Hepatic stellate cell (primary cell): ENCODE measurements around the gene CBX4.
A peak's percentile ranks its signal among the peaks of the same experiment; 100 is the strongest.

ENCODE experiments used
- DNase-seq: peaks from one replicate; pipeline ENCODE4 v3.0.0; 2011; ENCODE audit warnings: low spot score

Gene CBX4

GRCh38 chr17:79841369-79842135 is 2.3 kb upstream of the CBX4 start:
- DNase-seq: no peak

DNA sequence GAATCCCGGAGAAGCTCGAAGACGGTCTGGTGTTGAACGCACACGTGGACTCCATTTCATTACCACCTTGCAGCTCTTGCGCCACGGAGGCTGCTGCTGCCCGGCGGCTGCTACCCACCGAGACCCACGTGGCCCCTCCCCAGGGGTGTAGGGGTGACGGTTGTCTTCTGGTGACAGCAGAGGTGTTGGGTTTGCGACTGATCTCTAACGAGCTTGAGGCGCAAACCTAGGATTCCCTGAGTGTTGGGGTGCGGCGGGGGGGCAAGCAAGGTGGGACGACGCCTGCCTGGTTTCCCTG is 1.7 kb upstream of the CBX4 start:
- DNase-seq: no peak

GRCh38 chr17:79840269-79840988 is 1.2 kb upstream of the CBX4 start:
- no peak for DNase-seq

DNA sequence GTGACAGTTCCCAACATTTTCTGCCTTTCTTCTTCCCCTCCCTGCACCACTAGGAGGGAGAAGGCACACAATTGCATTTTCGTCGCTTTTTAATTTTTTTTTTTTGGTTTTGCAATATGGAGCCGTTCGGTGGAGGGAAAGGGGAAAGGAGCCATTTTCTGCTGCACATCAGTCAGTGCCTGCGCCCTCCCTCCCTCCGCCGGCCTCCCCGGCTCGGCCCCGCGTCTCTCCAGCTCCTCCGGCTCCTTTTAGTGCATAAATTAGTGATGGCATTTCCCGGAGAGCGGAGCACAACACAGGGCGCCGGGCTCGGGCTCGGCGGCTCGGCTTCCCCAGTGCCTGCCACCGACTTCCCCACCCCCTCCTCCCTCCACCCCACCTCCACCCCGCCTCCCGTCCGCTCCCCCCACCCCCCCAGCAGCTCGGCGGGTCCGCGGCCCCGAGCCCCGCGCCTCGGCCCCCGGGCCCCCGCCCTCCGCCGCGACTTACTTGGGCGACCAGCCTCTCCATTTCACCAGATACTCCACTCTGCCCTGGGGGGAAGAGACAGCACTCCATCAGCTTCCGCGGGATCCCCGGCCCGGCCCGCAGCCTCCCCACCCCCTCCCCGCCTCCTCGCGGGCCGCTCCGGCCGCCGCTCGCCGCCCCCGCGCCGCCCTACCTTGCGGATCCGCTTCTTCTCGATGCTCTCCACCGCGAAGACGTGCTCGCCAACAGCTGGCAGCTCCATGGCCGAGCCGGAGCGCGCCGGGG is 542 bp downstream of the CBX4 start:
- DNase-seq: peak; percentile 65

DNA sequence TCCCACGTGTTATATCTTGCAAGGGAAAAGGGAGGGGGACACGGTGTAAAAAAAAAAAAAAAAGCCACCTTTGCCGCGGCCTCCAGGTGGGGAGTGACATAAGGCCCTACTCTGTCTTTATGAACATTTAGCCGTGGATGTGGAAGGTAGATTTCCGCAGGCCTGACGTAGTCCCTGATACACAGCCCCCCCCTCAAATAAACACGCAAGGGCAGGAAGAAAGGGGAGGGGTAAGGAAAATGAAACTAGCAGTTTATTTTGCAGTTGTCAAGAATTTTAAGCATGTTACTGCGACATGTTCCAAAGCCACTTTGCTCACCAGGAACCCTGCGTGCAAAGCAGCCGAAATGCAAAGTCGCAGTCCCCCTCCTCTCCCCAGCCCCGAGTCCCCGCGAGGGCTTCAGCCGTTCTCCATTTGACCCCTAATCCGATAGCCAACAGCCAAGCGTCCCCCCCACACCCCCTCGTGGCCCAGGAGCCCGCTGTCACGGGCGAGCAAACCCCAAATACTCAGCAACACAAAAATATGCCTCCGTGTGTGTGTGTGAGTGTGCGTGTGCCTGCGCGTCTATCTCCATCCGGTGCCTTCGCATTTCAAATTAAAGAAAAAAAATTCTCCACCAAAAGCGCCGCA is 1.2 kb downstream of the CBX4 start:
- DNase-seq: no peak

- DNase-seq: no peak
Observed at GRCh38 chr17:79836972-79837887, 2.0 kb downstream of the CBX4 start.

DNA sequence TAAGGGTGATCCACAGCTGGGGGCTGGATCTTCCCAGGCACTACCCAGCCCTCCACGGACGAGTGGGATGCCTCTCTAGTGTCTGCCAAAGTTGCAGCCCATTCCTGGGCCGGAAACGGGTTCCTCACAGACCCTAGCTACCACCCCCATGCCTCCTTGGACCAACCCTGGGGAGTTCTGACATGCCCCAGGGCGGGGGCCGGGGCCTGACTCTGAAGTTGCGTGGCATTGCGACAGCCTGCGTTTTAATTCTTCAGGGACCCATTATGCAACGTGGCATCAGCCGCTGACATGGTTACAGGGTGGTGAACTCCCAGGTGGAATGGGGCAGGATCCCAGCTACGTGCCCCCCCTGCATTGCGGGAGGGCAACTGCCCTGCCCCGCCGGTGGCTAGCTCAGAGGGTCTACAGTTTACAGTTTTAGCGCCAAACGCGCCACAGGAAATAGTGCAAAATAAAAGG is 2.7 kb downstream of the CBX4 start:
- DNase-seq: no peak

GRCh38 chr17:79835953-79836509 is 3.2 kb downstream of the CBX4 start:
- no peak for DNase-seq

DNA sequence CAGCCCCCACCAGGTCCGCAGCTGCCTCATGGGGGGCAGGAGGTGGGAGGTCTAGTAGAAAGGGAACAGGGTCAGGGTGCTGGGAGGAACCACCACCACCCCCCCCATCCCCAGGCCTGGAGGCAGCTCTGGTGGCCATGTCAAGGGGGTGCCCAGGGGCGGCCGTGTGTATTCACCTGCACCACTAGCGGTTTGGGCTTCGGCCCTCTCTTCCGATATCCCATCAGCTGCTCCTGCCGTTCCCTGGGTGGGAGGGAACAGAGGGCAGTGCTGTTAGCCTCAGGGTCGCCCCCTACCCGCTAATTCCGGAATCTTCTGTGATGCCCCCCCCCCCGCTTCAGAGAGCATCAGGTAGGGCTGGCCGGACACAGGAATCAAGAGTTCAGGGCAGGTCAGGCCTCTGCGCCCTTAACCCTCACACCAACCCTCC is 3.8 kb downstream of the CBX4 start:
- no peak for DNase-seq

DNA sequence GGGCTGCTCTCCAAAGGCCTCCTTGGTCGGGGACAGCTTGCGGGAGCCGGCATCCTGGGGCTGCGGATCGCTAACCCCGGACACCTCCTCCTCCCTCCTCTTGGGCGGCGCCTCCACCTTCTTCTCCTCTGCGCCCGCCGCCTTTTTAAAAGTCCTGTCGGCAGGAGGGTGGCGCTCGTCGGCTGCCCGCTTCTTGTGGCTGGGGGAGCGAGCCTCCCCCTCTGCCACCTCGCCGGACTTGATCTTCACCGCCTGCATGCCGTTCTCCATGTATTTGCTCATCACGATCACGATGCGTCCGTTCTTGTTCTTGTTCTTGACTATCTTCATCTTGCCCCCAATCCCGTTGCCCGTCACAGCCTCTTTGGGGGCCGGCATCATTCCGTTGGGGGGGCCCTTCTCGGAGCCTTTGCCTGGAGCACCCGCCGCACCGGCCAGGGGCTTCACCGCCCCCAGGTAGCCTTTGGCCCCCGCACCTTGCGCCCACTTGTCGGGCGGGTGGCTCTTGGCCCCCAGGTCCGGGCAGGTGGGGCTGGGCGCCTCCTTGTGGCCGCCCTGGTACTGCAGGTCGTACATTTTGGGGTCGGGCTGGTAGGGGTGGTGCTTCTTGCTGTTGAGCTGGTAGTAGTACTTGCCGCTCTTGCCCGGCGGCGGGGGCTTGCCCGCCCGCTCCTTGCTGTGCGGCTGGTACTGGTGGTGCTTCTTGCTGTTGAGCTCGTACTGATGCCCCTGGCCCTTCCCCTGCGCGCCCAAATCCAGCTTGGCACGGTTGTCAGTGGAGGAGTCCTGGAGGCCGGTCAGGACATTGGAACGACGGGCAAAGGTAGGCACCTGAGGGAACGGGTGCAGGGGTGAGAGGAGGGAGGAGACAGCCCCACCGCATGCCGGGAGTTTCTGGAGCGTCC is 4.4 kb downstream of the CBX4 start:
- DNase-seq: no peak

DNA sequence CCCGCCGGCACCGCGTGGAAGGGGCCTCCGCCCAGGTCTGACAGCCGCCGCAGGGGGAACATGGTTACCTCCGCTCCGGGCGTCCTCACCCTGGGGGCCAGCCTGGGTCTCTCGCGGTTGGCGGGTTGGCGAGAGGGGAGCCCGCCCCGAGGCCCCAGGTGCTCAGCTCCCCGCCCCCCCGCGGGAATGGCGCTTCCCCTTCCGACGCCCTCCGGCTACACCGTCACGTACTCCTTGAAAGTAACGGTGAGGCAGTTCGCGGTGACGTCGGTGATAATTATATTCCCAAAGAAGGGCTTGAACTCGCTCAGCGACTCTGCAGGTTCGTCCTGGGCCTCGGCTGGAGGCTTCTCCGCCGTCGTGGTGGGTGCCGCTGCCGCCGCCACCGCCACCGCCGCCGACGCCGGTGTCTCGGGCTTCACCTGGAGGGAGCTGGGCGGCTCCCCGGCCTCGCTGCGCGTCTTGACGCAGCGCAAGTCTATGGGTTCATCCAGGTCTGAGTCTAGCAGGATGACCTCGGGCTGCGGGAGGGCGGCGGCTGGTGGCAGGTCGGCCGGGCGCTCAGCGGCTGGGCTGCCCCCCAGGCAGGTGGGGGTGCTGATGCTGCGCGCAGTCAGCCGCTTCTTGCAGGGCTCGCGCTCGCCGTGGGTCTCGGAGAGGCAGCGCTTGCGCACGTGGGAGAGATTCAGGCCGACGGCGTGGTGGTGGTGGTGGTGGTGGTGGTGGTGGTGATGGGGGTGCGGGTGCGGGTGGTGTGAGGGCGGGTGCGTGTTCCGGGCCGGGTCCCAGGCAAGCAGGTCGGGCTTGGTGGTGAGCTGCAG is 5.3 kb downstream of the CBX4 start:
- no peak for DNase-seq

DNA sequence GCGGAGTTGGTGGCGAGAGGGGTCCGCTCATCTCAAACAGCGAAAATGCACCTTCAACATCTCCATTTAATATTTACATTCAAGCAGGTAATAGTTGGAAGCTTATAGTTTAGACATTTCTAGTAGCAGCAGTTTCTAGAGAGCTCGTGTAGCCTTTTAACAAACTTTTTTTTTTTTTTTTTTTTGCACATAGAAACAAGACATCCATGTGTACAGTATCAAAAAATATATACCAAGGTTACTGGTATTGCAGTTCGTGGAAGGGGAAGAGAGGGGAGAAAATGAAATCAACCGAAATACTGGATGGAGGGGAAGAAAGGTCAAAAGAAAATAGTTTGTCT is 6.2 kb downstream of the CBX4 start:
- DNase-seq: no peak

GRCh38 chr17:79832218-79833109 is 6.8 kb downstream of the CBX4 start:
- DNase-seq: no peak

DNA sequence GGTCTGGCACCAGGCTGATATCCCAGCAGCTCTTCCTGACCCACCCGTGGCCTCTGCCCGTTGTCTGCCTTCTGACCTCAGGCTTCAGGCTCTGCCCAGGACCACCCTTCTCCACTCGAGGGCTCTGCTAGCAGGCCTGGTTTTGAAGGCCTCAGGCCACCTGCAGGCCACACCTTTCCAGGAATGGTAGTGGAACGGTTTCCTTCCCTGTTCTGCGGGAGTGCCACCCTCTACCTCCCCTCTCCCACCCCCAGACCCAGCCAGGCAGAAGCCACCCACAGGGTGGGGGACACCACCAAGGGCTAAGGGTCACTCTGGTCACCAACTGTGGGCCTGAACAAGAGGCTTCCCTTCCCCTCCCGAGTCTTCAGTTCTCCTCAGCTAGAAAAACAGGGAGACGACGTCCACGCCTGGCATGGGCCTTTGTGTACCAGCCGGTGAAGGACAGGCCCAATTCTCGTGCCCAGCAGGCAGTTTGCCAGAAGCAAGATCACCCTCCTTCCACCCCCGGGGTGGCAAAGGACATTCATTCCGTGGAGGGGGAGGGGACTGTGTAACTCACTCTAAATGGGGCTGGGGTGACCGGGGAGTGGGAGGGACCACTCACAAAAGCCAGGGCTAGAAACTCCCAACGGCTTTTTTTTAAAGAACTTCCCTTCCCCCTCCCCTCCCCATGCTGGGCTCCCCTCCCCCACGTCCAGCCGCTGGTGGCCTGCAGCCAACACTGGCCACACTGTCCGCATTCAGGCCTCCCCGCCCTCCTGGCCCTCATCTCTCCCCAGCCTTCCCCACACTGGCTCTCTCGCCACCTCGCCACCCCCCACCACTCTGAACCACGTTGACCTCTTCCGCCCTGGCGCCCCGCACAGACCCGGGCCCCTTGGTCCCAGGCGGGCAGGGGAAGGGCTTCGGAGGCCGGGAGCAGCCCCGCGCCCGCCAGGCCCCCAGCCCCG is 7.7 kb downstream of the CBX4 start:
- no peak for DNase-seq

GRCh38 chr17:79830763-79831264 is 8.4 kb downstream of the CBX4 start:
- no peak for DNase-seq

DNA sequence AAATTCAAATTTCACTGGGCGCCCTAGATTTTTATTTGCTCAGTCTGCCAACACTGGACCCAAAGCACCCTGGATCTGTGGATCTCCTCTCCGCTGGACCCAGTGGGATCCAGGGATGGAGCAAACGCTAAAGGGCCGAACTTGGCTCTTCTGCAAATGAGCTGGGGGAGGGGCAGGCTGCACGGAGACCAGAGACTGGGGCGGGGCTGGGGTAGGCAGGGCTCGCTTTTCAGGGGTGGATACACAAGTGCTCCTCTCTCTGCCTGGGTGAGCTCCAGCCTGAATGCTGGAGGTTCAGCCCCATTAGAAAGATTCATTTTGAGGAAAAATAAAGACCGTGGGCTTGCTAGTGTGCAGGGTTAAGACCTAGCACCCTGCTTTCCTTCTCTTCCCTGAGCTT is 8.9 kb downstream of the CBX4 start:
- no peak for DNase-seq

DNA sequence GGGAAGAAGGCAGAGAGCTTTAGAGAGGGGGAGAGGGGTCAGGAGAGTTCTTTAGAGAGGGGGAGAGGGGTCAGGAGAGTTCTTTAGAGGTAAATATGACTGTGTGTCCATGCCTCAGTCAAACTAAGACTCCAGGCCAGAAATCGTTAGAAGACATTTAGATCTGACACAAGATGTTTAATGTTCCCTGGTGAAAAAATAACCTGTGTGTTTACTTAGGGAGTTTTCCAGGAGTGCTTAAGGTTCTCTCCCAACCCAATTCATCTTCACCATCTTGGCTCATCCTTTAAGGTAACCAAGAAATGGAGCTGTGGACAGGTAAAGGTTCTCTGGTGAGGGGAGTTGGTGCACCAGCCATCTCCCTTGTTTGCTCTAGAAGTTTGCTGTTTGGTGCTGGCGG is 9.8 kb downstream of the CBX4 start:
- DNase-seq: no peak
